Activated T-cell treated with anti-CD3 and anti-CD28 coated beads for 4 hours (primary cell): ENCODE results near the gene INTS15.
"Not testable (repeated sequence)": the region's sequence is repeated elsewhere in the genome, so short reads cannot be mapped to it uniquely, and the experiment has no call there.

Experiments used
- DNase-seq: peaks from one replicate; pipeline ENCODE4 v3.0.0-alpha.2; 2020

Gene INTS15

GRCh38 chr7:6589829-6590644 lies at the start of gene INTS15:
INTS15 (plus strand) TSS chr7:6590021; CDS start chr7:6590284, 263 bp downstream.
- peak; percentile 68 for DNase-seq

- DNase-seq, result no peak
Measured at GRCh38 chr7:6542368-6542767, 47.5 kb upstream of the INTS15 start.

GRCh38 chr7:6545398-6546126 lies 44.3 kb upstream of the INTS15 start:
- DNase-seq, result no peak

GRCh38 chr7:6546498-6547251 lies 43.1 kb upstream of the INTS15 start:
- no peak for DNase-seq

GRCh38 chr7:6547400-6547799 lies 42.4 kb upstream of the INTS15 start:
- DNase-seq, result no peak

GRCh38 chr7:6551016-6551511 lies 38.8 kb upstream of the INTS15 start, which contains the start of gene GRID2IP:
GRID2IP (minus strand) TSS chr7:6551461; CDS start chr7:6551436, 25 bp downstream.
- DNase-seq, result no peak

GRCh38 chr7:6553448-6554044 lies 36.3 kb upstream of the INTS15 start:
- no peak for DNase-seq

GRCh38 chr7:6554848-6555247 lies 35.0 kb upstream of the INTS15 start:
- no peak for DNase-seq

- DNase-seq, result no peak
Measured at GRCh38 chr7:6556196-6556595, 33.6 kb upstream of the INTS15 start.

GRCh38 chr7:6558837-6559236 lies 31.0 kb upstream of the INTS15 start:
- DNase-seq, result no peak

GRCh38 chr7:6559896-6560295 lies 29.9 kb upstream of the INTS15 start:
- no peak for DNase-seq

- no peak for DNase-seq
Measured at GRCh38 chr7:6562106-6562505, 27.7 kb upstream of the INTS15 start.

GRCh38 chr7:6563936-6564770 lies 25.7 kb upstream of the INTS15 start:
- no peak for DNase-seq

GRCh38 chr7:6565655-6566054 lies 24.2 kb upstream of the INTS15 start:
- no peak for DNase-seq

GRCh38 chr7:6567886-6568285 lies 21.9 kb upstream of the INTS15 start:
- DNase-seq, result no peak

- DNase-seq, result no peak
Measured at GRCh38 chr7:6571160-6571779, 18.6 kb upstream of the INTS15 start.

- DNase-seq, result no peak
Measured at GRCh38 chr7:6575281-6576023, 14.4 kb upstream of the INTS15 start.

GRCh38 chr7:6576024-6576866 lies 13.6 kb upstream of the INTS15 start:
- DNase-seq, result no peak

- DNase-seq, result not testable (repeated sequence)
Measured at GRCh38 chr7:6576867-6577368, 12.9 kb upstream of the INTS15 start.
